HL-60/S4 treated with retinoic acid at 250 ng/mL for 4 days and 3 days (cell line): ENCODE measurements around the gene FOS.

Source experiments
- in situ Hi-C: fragments of 300-500 bp; cut with MboI; formaldehyde crosslinking; loops from 2 replicates; pipeline ENCODE4 v1.7.0; 2022; ENCODE audit warnings: low sequenced_read_pairs

FOS gene

GRCh38 chr14:75249958-75250336, 28.7 kb upstream of the FOS start:
- in situ Hi-C loops = no loop called here

GRCh38 chr14:75250800-75251199, 27.8 kb upstream of the FOS start:
- in situ Hi-C loops = no loop called here

GRCh38 chr14:75252254-75252837, 26.3 kb upstream of the FOS start:
- in situ Hi-C loops = no loop called here

GRCh38 chr14:75254381-75254822, 24.2 kb upstream of the FOS start:
- in situ Hi-C loops = no loop called here

GRCh38 chr14:75254901-75255584, 23.6 kb upstream of the FOS start:
- in situ Hi-C loops = no loop called here

- in situ Hi-C loops = no loop called here
These were observed 20.4 kb upstream of the FOS start for GRCh38 chr14:75258079-75258802.

GRCh38 chr14:75258803-75259509, 19.7 kb upstream of the FOS start:
- in situ Hi-C loops = no loop called here

- in situ Hi-C loops = no loop called here
These were observed 19.1 kb upstream of the FOS start for GRCh38 chr14:75259510-75259855.

GRCh38 chr14:75260025-75260763, 18.4 kb upstream of the FOS start:
- in situ Hi-C loops = no loop called here

GRCh38 chr14:75261820-75262219, 16.8 kb upstream of the FOS start:
- in situ Hi-C loops = no loop called here

- in situ Hi-C loops = no loop called here
These were observed 16.0 kb upstream of the FOS start for GRCh38 chr14:75262641-75263040.

- in situ Hi-C loops = no loop called here
These were observed 14.6 kb upstream of the FOS start for GRCh38 chr14:75264036-75264435.

- in situ Hi-C loops = no loop called here
These were observed 11.4 kb upstream of the FOS start for GRCh38 chr14:75267141-75267721.

GRCh38 chr14:75268633-75269550, 9.7 kb upstream of the FOS start:
- in situ Hi-C loops = no loop called here

GRCh38 chr14:75271514-75271913, 7.1 kb upstream of the FOS start:
- in situ Hi-C loops = no loop called here

GRCh38 chr14:75273272-75274049, 5.2 kb upstream of the FOS start:
- in situ Hi-C loops = no loop called here

- in situ Hi-C loops = no loop called here
These were observed 4.4 kb upstream of the FOS start for GRCh38 chr14:75274050-75274898.
